Memory B cell (primary cell): ENCODE data around the gene RBM44.
A peak's percentile ranks its signal among the peaks of the same experiment; 100 is the strongest.
"Not testable (repeated sequence)": the region's sequence is repeated elsewhere in the genome, so short reads cannot be mapped to it uniquely, and the experiment has no call there.

Source experiments
- ATAC-seq: fragments of 150-1000 bp; cut with Tn5 transposase; 2 replicates; pipeline ENCODE4 v1.10.0; 2021; ENCODE audit warnings: low read depth, mild to moderate bottlenecking, moderate library complexity
- DNase-seq, 2 donors: peaks; one replicate each; pipeline ENCODE4 v3.0.0; 2022; ENCODE audit warnings: low spot score in 2 of 2
- H3K27ac Mint-ChIP-seq: one replicate; pipeline ENCODE4 v1.8.0; 2022; ENCODE audit warnings: mild to moderate bottlenecking, moderate library complexity, mixed read lengths
- H3K27me3 Mint-ChIP-seq: one replicate; pipeline ENCODE4 v1.8.0; 2022; ENCODE audit warnings: mixed read lengths
- H3K36me3 Mint-ChIP-seq: one replicate; pipeline ENCODE4 v1.8.0; 2022; ENCODE audit warnings: mild to moderate bottlenecking, mixed read lengths
- H3K4me1 Mint-ChIP-seq: one replicate; pipeline ENCODE4 v1.8.0; 2022; ENCODE audit warnings: mixed read lengths
- H3K4me3 Mint-ChIP-seq: one replicate; pipeline ENCODE4 v1.8.0; 2022; ENCODE audit warnings: mild to moderate bottlenecking, moderate library complexity, mixed read lengths
- H3K9me3 Mint-ChIP-seq: one replicate; pipeline ENCODE4 v1.8.0; 2022; ENCODE audit warnings: mixed read lengths

RBM44 gene

GRCh38 chr2:237763812-237764211, 34.8 kb upstream of the RBM44 start:
- H3K9me3 Mint-ChIP-seq: no peaks in the 10 kb centered on the region
- DNase-seq: no peak
- peaks cover 28% of the 10 kb centered on the region for H3K36me3 Mint-ChIP-seq
- H3K4me3 Mint-ChIP-seq: no peak overlapping the region
- H3K27ac Mint-ChIP-seq: no peak overlapping the region
- H3K4me1 Mint-ChIP-seq: peaks cover 3% of the 10 kb centered on the region
- H3K27me3 Mint-ChIP-seq: no peaks in the 10 kb centered on the region
- ATAC-seq: no peak

- not testable (repeated sequence) for H3K27me3 Mint-ChIP-seq, H3K4me1 Mint-ChIP-seq, DNase-seq, H3K9me3 Mint-ChIP-seq, ATAC-seq, H3K4me3 Mint-ChIP-seq, H3K27ac Mint-ChIP-seq
- peaks cover 27% of the 10 kb centered on the region for H3K36me3 Mint-ChIP-seq
Measured at GRCh38 chr2:237765122-237765521, 33.5 kb upstream of the RBM44 start.

- H3K9me3 Mint-ChIP-seq: no peaks in the 10 kb centered on the region
- no peak overlapping the region for H3K4me3 Mint-ChIP-seq
- peaks cover 28% of the 10 kb centered on the region for H3K36me3 Mint-ChIP-seq
- no peak overlapping the region for H3K27ac Mint-ChIP-seq
- no peaks in the 10 kb centered on the region for H3K27me3 Mint-ChIP-seq
- DNase-seq: no peak
- ATAC-seq: no peak
- H3K4me1 Mint-ChIP-seq: peaks cover 3% of the 10 kb centered on the region
Measured at GRCh38 chr2:237765875-237766274, 32.7 kb upstream of the RBM44 start.

- no peaks in the 10 kb centered on the region for H3K27me3 Mint-ChIP-seq
Measured at GRCh38 chr2:237766340-237766739, 32.2 kb upstream of the RBM44 start.

GRCh38 chr2:237772513-237772912, 26.1 kb upstream of the RBM44 start:
- Mint-ChIP-seq H3K4me3 (no peak overlapping the region), H3K27ac (no peak overlapping the region), H3K4me1 (no peaks in the 10 kb centered on the region), H3K27me3 (no peaks in the 10 kb centered on the region), H3K9me3 (no peaks in the 10 kb centered on the region), H3K36me3 (peaks cover 36% of the 10 kb centered on the region)
- no peak for ATAC-seq
- DNase-seq: no peak

More at GRCh38 chr2:237766340-237766739, 32.2 kb upstream of the RBM44 start:
- Mint-ChIP-seq H3K36me3 (peaks cover 29% of the 10 kb centered on the region), H3K9me3 (no peaks in the 10 kb centered on the region), H3K27ac (no peak overlapping the region), H3K4me3 (no peak overlapping the region), H3K4me1 (peaks cover 3% of the 10 kb centered on the region)
- ATAC-seq: no peak
- no peak for DNase-seq

GRCh38 chr2:237773826-237774225, 24.8 kb upstream of the RBM44 start:
- ATAC-seq (no peak), DNase-seq (no peak)
- peaks cover 42% of the 10 kb centered on the region for H3K36me3 Mint-ChIP-seq
- no peak overlapping the region for H3K27ac Mint-ChIP-seq
- H3K4me1 Mint-ChIP-seq: no peaks in the 10 kb centered on the region
- H3K27me3 Mint-ChIP-seq: no peaks in the 10 kb centered on the region
- no peaks in the 10 kb centered on the region for H3K9me3 Mint-ChIP-seq
- H3K4me3 Mint-ChIP-seq: no peak overlapping the region

- Mint-ChIP-seq H3K9me3 (no peaks in the 10 kb centered on the region), H3K4me1 (no peaks in the 10 kb centered on the region), H3K4me3 (no peak overlapping the region), H3K36me3 (peaks cover 47% of the 10 kb centered on the region), H3K27ac (no peak overlapping the region), H3K27me3 (no peaks in the 10 kb centered on the region)
- ATAC-seq (peak; percentile 53), DNase-seq (peak; percentile 32 to 35)
Measured at GRCh38 chr2:237774811-237775553, 23.6 kb upstream of the RBM44 start.

- Mint-ChIP-seq H3K27ac (no peak overlapping the region), H3K36me3 (peaks cover 62% of the 10 kb centered on the region), H3K4me1 (no peaks in the 10 kb centered on the region), H3K9me3 (peaks cover 4% of the 10 kb centered on the region), H3K27me3 (no peaks in the 10 kb centered on the region), H3K4me3 (no peak overlapping the region)
- DNase-seq: no peak
- ATAC-seq: no peak
Measured at GRCh38 chr2:237779521-237779920, 19.1 kb upstream of the RBM44 start.

- H3K36me3 Mint-ChIP-seq: peaks cover 59% of the 10 kb centered on the region
- H3K9me3 Mint-ChIP-seq: peaks cover 10% of the 10 kb centered on the region
- no peak overlapping the region for H3K27ac Mint-ChIP-seq
- H3K4me1 Mint-ChIP-seq: no peaks in the 10 kb centered on the region
- ATAC-seq (no peak), DNase-seq (no peak)
- no peaks in the 10 kb centered on the region for H3K27me3 Mint-ChIP-seq
- no peak overlapping the region for H3K4me3 Mint-ChIP-seq
Measured at GRCh38 chr2:237782181-237782580, 16.4 kb upstream of the RBM44 start.

- peaks cover 50% of the 10 kb centered on the region for H3K36me3 Mint-ChIP-seq
- not testable (repeated sequence) for H3K4me1 Mint-ChIP-seq, H3K4me3 Mint-ChIP-seq, H3K9me3 Mint-ChIP-seq, H3K27ac Mint-ChIP-seq, DNase-seq, ATAC-seq, H3K27me3 Mint-ChIP-seq
Measured at GRCh38 chr2:237783678-237784077, 14.9 kb upstream of the RBM44 start.

GRCh38 chr2:237786936-237787335, 11.6 kb upstream of the RBM44 start:
- Mint-ChIP-seq H3K4me3 (no peak overlapping the region), H3K4me1 (no peaks in the 10 kb centered on the region), H3K36me3 (peaks cover 26% of the 10 kb centered on the region), H3K27me3 (no peaks in the 10 kb centered on the region), H3K9me3 (peaks cover 10% of the 10 kb centered on the region), H3K27ac (no peak overlapping the region)
- ATAC-seq (no peak), DNase-seq (no peak)

GRCh38 chr2:237790353-237790752, 8.2 kb upstream of the RBM44 start:
- peaks cover 13% of the 10 kb centered on the region for H3K36me3 Mint-ChIP-seq
- H3K9me3 Mint-ChIP-seq: peaks cover 5% of the 10 kb centered on the region
- ATAC-seq: no peak
- no peaks in the 10 kb centered on the region for H3K4me1 Mint-ChIP-seq
- no peak for DNase-seq
- no peaks in the 10 kb centered on the region for H3K27me3 Mint-ChIP-seq
- H3K27ac Mint-ChIP-seq: no peak overlapping the region
- H3K4me3 Mint-ChIP-seq: no peak overlapping the region

- H3K9me3 Mint-ChIP-seq: no peaks in the 10 kb centered on the region
- no peak for DNase-seq
- no peak overlapping the region for H3K27ac Mint-ChIP-seq
- H3K36me3 Mint-ChIP-seq: peaks cover 5% of the 10 kb centered on the region
- H3K27me3 Mint-ChIP-seq: no peaks in the 10 kb centered on the region
- H3K4me3 Mint-ChIP-seq: no peak overlapping the region
- ATAC-seq: no peak
- no peaks in the 10 kb centered on the region for H3K4me1 Mint-ChIP-seq
Measured at GRCh38 chr2:237791977-237792727, 6.4 kb upstream of the RBM44 start.

- Mint-ChIP-seq H3K27ac (no peak overlapping the region), H3K9me3 (peaks cover 4% of the 10 kb centered on the region), H3K4me1 (no peaks in the 10 kb centered on the region), H3K36me3 (peaks cover 4% of the 10 kb centered on the region), H3K4me3 (no peak overlapping the region), H3K27me3 (no peaks in the 10 kb centered on the region)
- ATAC-seq (no peak), DNase-seq (no peak)
Measured at GRCh38 chr2:237797253-237797652, 1.3 kb upstream of the RBM44 start.
